ENCODE measurements around the gene ASAP2.

DNA sequence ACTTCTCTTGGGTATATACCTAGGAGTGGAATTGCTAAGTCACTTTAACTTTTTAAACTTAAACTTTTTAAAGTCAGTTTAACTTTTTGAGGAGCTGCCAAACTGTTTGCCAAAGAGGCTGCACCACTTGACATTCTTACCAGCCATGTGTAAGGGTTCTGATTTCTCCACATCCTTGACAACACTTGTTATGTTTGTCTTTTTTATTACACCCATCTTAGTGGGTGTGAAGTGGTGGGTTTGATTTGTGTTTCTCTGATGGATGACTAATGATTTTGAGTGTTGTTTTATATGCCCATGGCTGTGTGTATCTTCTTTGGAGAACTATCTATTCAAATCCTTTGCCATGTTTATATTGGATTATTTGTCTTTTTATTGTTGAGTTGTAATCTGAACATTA is 13.6 kb downstream of the ASAP2 start:
- TF ChIP-seq CTCF (optimal IDR thresholded peaks at IDR 0.05 in 1 of 3, IDR thresholded peaks at IDR 0.05 in 1 of 3, conservative IDR thresholded peaks at IDR 0.05 in 1 of 3; ENCODE audit: extremely low read depth in 1 of 3, insufficient read depth in 2 of 3, low read length in 3 of 3) (no peak), EZH2 (IDR thresholded peaks at IDR 0.05; ENCODE audit: low read length) (no peak)
